H9 (cell line): ENCODE data around the gene RAF1. TPM values are rescaled to one million over a fixed set of nuclear protein-coding genes. Genes with fewer than 3 reads are reported as not detected.

Experiments
- DNase-seq: peaks from one replicate; pipeline ENCODE4 v3.0.0-alpha.2; 2017
- H2AFZ ChIP-seq: one replicate; pipeline ENCODE4 v1.6.1; 2013; ENCODE audit warnings: mild to moderate bottlenecking, low read length, control low read depth, moderate library complexity
- H2AK5ac ChIP-seq: 2 replicates; pipeline ENCODE4 v1.6.1; 2013; ENCODE audit warnings: low read length, control low read depth, mixed read lengths; ENCODE audit not compliant: insufficient read length
- H2BK120ac ChIP-seq: one replicate; pipeline ENCODE4 v1.6.1; 2013; ENCODE audit warnings: low read depth, mild to moderate bottlenecking, low read length, control low read depth, inconsistent platforms; ENCODE audit not compliant: poor library complexity, severe bottlenecking
- H2BK12ac ChIP-seq: 2 replicates; pipeline ENCODE4 v1.6.1; 2013; ENCODE audit warnings: low read length, control low read depth, mixed read lengths, low read depth; ENCODE audit not compliant: insufficient read length
- H2BK15ac ChIP-seq: 2 replicates; pipeline ENCODE4 v1.6.1; 2013; ENCODE audit warnings: low read depth, low read length, control low read depth
- H2BK20ac ChIP-seq: one replicate; pipeline ENCODE4 v1.6.1; 2013; ENCODE audit warnings: low read depth, mild to moderate bottlenecking, low read length, control low read depth, inconsistent platforms; ENCODE audit not compliant: poor library complexity, severe bottlenecking
- H2BK5ac ChIP-seq: 2 replicates; pipeline ENCODE4 v1.6.1; 2013; ENCODE audit warnings: low read length, control low read depth, mixed read lengths; ENCODE audit not compliant: insufficient read length
- H3K14ac ChIP-seq: 2 replicates; pipeline ENCODE4 v1.6.1; 2013; ENCODE audit warnings: low read length, control low read depth; ENCODE audit not compliant: insufficient read depth
- H3K18ac ChIP-seq: 2 replicates; pipeline ENCODE4 v1.6.1; 2013; ENCODE audit warnings: low read depth, mild to moderate bottlenecking, mixed read lengths, low read length, control low read depth; ENCODE audit not compliant: insufficient read length
- H3K23ac ChIP-seq: 2 replicates; pipeline ENCODE4 v1.6.1; 2013; ENCODE audit warnings: low read length, control low read depth, mixed read lengths, low read depth; ENCODE audit not compliant: insufficient read length
- H3K23me2 ChIP-seq: 2 replicates; pipeline ENCODE4 v1.6.1; 2013; ENCODE audit warnings: low read depth, mild to moderate bottlenecking, mixed read lengths, low read length, control low read depth; ENCODE audit not compliant: insufficient read length, poor library complexity, severe bottlenecking
- H3K27ac ChIP-seq: 2 replicates; pipeline ENCODE4 v1.5.1; 2013; ENCODE audit warnings: low read length, control low read depth, mixed read lengths, low read depth; ENCODE audit not compliant: insufficient read length
- H3K27me3 ChIP-seq: 2 replicates; pipeline ENCODE4 v1.6.1; 2013; ENCODE audit warnings: low read length, control low read depth, inconsistent platforms; ENCODE audit not compliant: insufficient read depth
- H3K4ac ChIP-seq: 2 replicates; pipeline ENCODE4 v1.6.1; 2013; ENCODE audit warnings: low read depth, mild to moderate bottlenecking, control low read depth, inconsistent platforms, low read length, moderate library complexity
- H3K4me1 ChIP-seq: 2 replicates; pipeline ENCODE4 v1.6.1; 2013; ENCODE audit warnings: low read length, control low read depth, inconsistent platforms; ENCODE audit not compliant: insufficient read depth
- H3K4me2 ChIP-seq: 2 replicates; pipeline ENCODE4 v1.6.1; 2013; ENCODE audit warnings: low read length, control low read depth, mixed read lengths; ENCODE audit not compliant: insufficient read length, insufficient read depth
- H3K56ac ChIP-seq: 2 replicates; pipeline ENCODE4 v1.6.1; 2013; ENCODE audit warnings: low read depth, mild to moderate bottlenecking, mixed read lengths, low read length, control low read depth; ENCODE audit not compliant: insufficient read length
- H3K79me1 ChIP-seq: 2 replicates; pipeline ENCODE4 v1.6.1; 2013; ENCODE audit warnings: low read depth, mild to moderate bottlenecking, moderate library complexity, low read length, control low read depth, inconsistent platforms; ENCODE audit not compliant: insufficient read depth, poor library complexity, severe bottlenecking
- H3K79me2 ChIP-seq: 2 replicates; pipeline ENCODE4 v1.6.1; 2013; ENCODE audit warnings: low read length, control low read depth, inconsistent platforms; ENCODE audit not compliant: insufficient read depth
- H3K9ac ChIP-seq: 2 replicates; pipeline ENCODE4 v1.6.1; 2013; ENCODE audit warnings: low read length, control low read depth, mixed read lengths; ENCODE audit not compliant: insufficient read length; ENCODE audit errors: extremely low read depth
- H3K9me3 ChIP-seq: one replicate; pipeline ENCODE4 v1.6.1; 2013; ENCODE audit warnings: low read depth, low read length, inconsistent platforms; ENCODE audit not compliant: control insufficient read depth
- H3T11ph ChIP-seq: one replicate; pipeline ENCODE4 v1.6.1; 2013; ENCODE audit warnings: mild to moderate bottlenecking, low read length, control low read depth, inconsistent platforms
- H4K20me1 ChIP-seq: one replicate; pipeline ENCODE4 v1.6.1; 2013; ENCODE audit not compliant: control insufficient read depth, insufficient read length, insufficient read depth
- H4K5ac ChIP-seq: 2 replicates; pipeline ENCODE4 v1.6.1; 2013; ENCODE audit warnings: low read depth, mild to moderate bottlenecking, mixed read lengths, low read length, control low read depth; ENCODE audit not compliant: insufficient read length
- H4K8ac ChIP-seq: replicated peaks from 2 replicates; pipeline ENCODE4 v1.6.1; 2013; ENCODE audit warnings: low read length, control low read depth, mixed read lengths, low read depth; ENCODE audit not compliant: insufficient read length
- H4K91ac ChIP-seq: 2 replicates; pipeline ENCODE4 v1.6.1; 2013; ENCODE audit warnings: low read depth, mild to moderate bottlenecking, moderate library complexity, mixed read lengths, low read length, control low read depth; ENCODE audit not compliant: insufficient read length
- H3K27ac Mint-ChIP-seq, 3 experiments: 2 replicates in 2 of 3; 3 replicates in 1 of 3; pipeline ENCODE4 v1.8.0; 2020 to 2021; ENCODE audit warnings: mixed read lengths in 3 of 3, mild to moderate bottlenecking in 1 of 3, moderate library complexity in 1 of 3
- H3K27me3 Mint-ChIP-seq: 2 replicates; pipeline ENCODE4 v1.8.0; 2021; ENCODE audit warnings: low read depth, mild to moderate bottlenecking, moderate library complexity, mixed read lengths
- H3K36me3 Mint-ChIP-seq, 3 experiments: 2 replicates in 2 of 3; 3 replicates in 1 of 3; pipeline ENCODE4 v1.8.0; 2020 to 2021; ENCODE audit warnings: low read depth in 3 of 3, mixed read lengths in 3 of 3; ENCODE audit not compliant: insufficient read depth in 1 of 3
- H3K4me1 Mint-ChIP-seq, 2 experiments: 2 replicates each; pipeline ENCODE4 v1.8.0; 2020; ENCODE audit warnings: mixed read lengths in 2 of 2
- H3K4me3 Mint-ChIP-seq, 2 experiments: 2 replicates in 1 of 2; 3 replicates in 1 of 2; pipeline ENCODE4 v1.8.0; 2020 to 2021; ENCODE audit warnings: mild to moderate bottlenecking in 2 of 2, mixed read lengths in 2 of 2, moderate library complexity in 1 of 2
- H3K9me3 Mint-ChIP-seq, 2 experiments: 2 replicates in 1 of 2; 3 replicates in 1 of 2; pipeline ENCODE4 v1.8.0; 2020; ENCODE audit warnings: mild to moderate bottlenecking in 2 of 2, mixed read lengths in 2 of 2, moderate library complexity in 1 of 2
- WGBS: extraction: QIAGEN DNeasy Blood & Tissue Kit; methylation state at CpG from one replicate; pipeline ENCODE4 v1.1.7; 2013; ENCODE audit warnings: missing lambda C conversion rate, low lambda C conversion rate, mixed read lengths; ENCODE audit not compliant: insufficient read length; ENCODE audit errors: extremely low coverage; 5-methylcytosine and 5-hydroxymethylcytosine counted together
- total RNA-seq: library from RNA; stranded (reverse); gene quantifications from 2 replicates; pipeline ENCODE4 v1.2.1, GENCODE V29; 2021
- TF ChIP-seq, protein P1 (sequence below): fragments of 200-600 bp; sonication (generic); conservative IDR thresholded peaks from 3 replicates; pipeline ENCODE4 v1.8.0; 2021; ENCODE audit warnings: antibody characterized with exemption, mild to moderate bottlenecking

RAF1 gene
- total RNA-seq, 1 experiment from 2014 or later, result 112 TPM

DNA sequence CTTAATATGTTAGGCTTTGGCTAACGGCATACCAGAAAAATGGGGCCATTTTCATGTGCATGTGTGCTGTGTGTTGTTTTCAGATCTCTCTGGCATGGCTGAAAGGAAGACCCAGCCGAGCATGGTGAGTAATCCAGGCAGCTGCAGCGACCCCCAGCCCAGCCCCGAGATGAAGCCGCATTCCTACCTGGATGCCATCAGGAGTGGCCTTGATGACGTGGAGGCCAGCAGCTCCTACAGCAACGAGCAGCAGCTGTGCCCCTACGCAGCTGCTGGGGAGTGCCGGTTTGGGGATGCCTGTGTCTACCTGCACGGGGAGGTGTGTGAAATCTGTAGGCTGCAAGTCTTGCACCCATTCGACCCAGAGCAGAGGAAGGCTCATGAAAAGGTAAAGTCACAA lies 91.9 kb downstream of the RAF1 start:
- TF ChIP-seq, protein P1, sequence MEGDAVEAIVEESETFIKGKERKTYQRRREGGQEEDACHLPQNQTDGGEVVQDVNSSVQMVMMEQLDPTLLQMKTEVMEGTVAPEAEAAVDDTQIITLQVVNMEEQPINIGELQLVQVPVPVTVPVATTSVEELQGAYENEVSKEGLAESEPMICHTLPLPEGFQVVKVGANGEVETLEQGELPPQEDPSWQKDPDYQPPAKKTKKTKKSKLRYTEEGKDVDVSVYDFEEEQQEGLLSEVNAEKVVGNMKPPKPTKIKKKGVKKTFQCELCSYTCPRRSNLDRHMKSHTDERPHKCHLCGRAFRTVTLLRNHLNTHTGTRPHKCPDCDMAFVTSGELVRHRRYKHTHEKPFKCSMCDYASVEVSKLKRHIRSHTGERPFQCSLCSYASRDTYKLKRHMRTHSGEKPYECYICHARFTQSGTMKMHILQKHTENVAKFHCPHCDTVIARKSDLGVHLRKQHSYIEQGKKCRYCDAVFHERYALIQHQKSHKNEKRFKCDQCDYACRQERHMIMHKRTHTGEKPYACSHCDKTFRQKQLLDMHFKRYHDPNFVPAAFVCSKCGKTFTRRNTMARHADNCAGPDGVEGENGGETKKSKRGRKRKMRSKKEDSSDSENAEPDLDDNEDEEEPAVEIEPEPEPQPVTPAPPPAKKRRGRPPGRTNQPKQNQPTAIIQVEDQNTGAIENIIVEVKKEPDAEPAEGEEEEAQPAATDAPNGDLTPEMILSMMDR, result no peak
- H2BK120ac ChIP-seq, result no peak overlapping the region
- H2BK15ac ChIP-seq, result no peak overlapping the region
- H3K4ac ChIP-seq, result no peak overlapping the region
- no peak overlapping the region for H3K27ac ChIP-seq
- Mint-ChIP-seq H3K9me3 (no peaks in the 10 kb centered on the region), H3K27me3 (no peaks in the 10 kb centered on the region), H3K4me1 (no peaks in the 10 kb centered on the region), H3K36me3 (peaks cover 53 to 75% (median 73%) of the 10 kb centered on the region in 3 experiments; a peak in 6 of 7 replicates), H3K27ac (0 out of 7 replicates have a peak overlapping the region, but pooled peaks of 1 of the 3 experiments have one; percentile 38), H3K4me3 (no peak overlapping the region)
- WGBS, result no CpG with 5 or more reads among the region's 11 CpGs
- H3K23ac ChIP-seq, result no peak overlapping the region
- H3K27me3 ChIP-seq, result no peaks in the 10 kb centered on the region
- no peak overlapping the region for H3K14ac ChIP-seq
- no peak overlapping the region for H4K5ac ChIP-seq
- no peaks in the 10 kb centered on the region for H3K4me1 ChIP-seq
- H2AFZ ChIP-seq, result no peak overlapping the region
- no peak overlapping the region for H4K91ac ChIP-seq
- H3K9me3 ChIP-seq, result no peaks in the 10 kb centered on the region
- H3K9ac ChIP-seq, result no peak overlapping the region
- no peak overlapping the region for H2AK5ac ChIP-seq
- peak; percentile 35 for DNase-seq
- H3K79me2 ChIP-seq, result peaks cover 3% of the 10 kb centered on the region; the same call in 1 of the 2 replicates
- peaks cover 2% of the 10 kb centered on the region for H4K20me1 ChIP-seq
- no peak overlapping the region for H3K18ac ChIP-seq
- no peak overlapping the region for H2BK5ac ChIP-seq
- peaks cover 3% of the 10 kb centered on the region for H3K79me1 ChIP-seq
- H4K8ac ChIP-seq, result no peak overlapping the region
- no peak overlapping the region for H3K4me2 ChIP-seq
- H3T11ph ChIP-seq, result no peak overlapping the region
- no peak overlapping the region for H2BK12ac ChIP-seq
- no peak overlapping the region for H2BK20ac ChIP-seq
- H3K56ac ChIP-seq, result no peak overlapping the region
- no peaks in the 10 kb centered on the region for H3K23me2 ChIP-seq
